HepG2 (cell line): ENCODE results near the gene RIOK3. TPM values are rescaled to one million over a fixed set of nuclear protein-coding genes. Genes with fewer than 3 reads are reported as not detected.
A peak's percentile ranks its signal among the peaks of the same experiment; 100 is the strongest.

Experiments
- E2F2 ChIP-seq: sonication (generic); formaldehyde crosslinking; IDR thresholded peaks from 2 replicates; pipeline ENCODE4 v1.4.0; 2020; ENCODE audit warnings: missing genetic modification reagents, borderline replicate concordance
- GATAD1 ChIP-seq: IDR thresholded peaks from 2 replicates; pipeline ENCODE4 v1.6.1; 2016; ENCODE audit warnings: missing genetic modification reagents, missing compliant biosample characterization
- GATAD2A ChIP-seq: IDR thresholded peaks from 2 replicates; pipeline ENCODE4 v1.6.1; 2016
- KAT7 ChIP-seq: IDR thresholded peaks from 2 replicates; pipeline ENCODE4 v1.6.1; 2018; ENCODE audit warnings: borderline replicate concordance, missing compliant biosample characterization
- SAP130 ChIP-seq: IDR thresholded peaks from 2 replicates; pipeline ENCODE4 v1.6.1; 2016; ENCODE audit warnings: low read depth
- SMC3 ChIP-seq: IDR thresholded peaks from 2 replicates; pipeline ENCODE4 v1.6.1; 2011; ENCODE audit warnings: low read length, improper control_type of control experiment
- SSRP1 ChIP-seq: IDR thresholded peaks from 2 replicates; pipeline ENCODE4 v1.6.1; 2016; ENCODE audit warnings: control low read depth
- STAG1 ChIP-seq: sonication (generic); formaldehyde crosslinking; IDR thresholded peaks from 2 replicates; pipeline ENCODE4 v1.4.0; 2020; ENCODE audit warnings: missing genetic modification reagents
- THRA ChIP-seq: sonication (generic); formaldehyde crosslinking; IDR thresholded peaks from 2 replicates; pipeline ENCODE4 v1.4.0; 2020; ENCODE audit warnings: missing genetic modification reagents, borderline replicate concordance
- YEATS2 ChIP-seq: sonication (generic); formaldehyde crosslinking; IDR thresholded peaks from 2 replicates; pipeline ENCODE4 v1.4.0; 2020; ENCODE audit warnings: missing genetic modification reagents, borderline replicate concordance
- ZNF407 ChIP-seq: sonication (generic); formaldehyde crosslinking; IDR thresholded peaks from one replicate; pipeline ENCODE4 v1.5.1; 2020; ENCODE audit warnings: mild to moderate bottlenecking, missing genetic modification reagents; ENCODE audit errors: not compliant biosample characterization
- ZNF580 ChIP-seq: IDR thresholded peaks from 2 replicates; pipeline ENCODE4 v1.6.1; 2016; ENCODE audit warnings: low read depth, borderline replicate concordance
- ZNF850 ChIP-seq: sonication (generic); formaldehyde crosslinking; conservative IDR thresholded peaks from 2 replicates; pipeline ENCODE4 v1.9.0; 2021; ENCODE audit warnings: mild to moderate bottlenecking, missing genetic modification reagents
- ZZZ3 ChIP-seq: sonication (generic); formaldehyde crosslinking; IDR thresholded peaks from 2 replicates; pipeline ENCODE4 v1.4.0; 2020; ENCODE audit warnings: missing genetic modification reagents, mild to moderate bottlenecking, borderline replicate concordance
- polyA plus RNA-seq, 8 experiments: library from polyadenylated mRNA; depleted of rRNA in 3 of 8; stranded (reverse) in 7 of 8; unstranded in 1 of 8; fragments of >200 nt; fragmentation: Illumina TruSeq in 4 of 8; extraction: Trizol in 4 of 8; gene quantifications; 2 replicates each; pipeline versions ENCODE4 v1.2.1 to v1.2.3, GENCODE V29; 2011 to 2016; ENCODE audit warnings: low read depth in 4 of 8, missing spikeins in 1 of 8, mixed read lengths in 1 of 8; ENCODE audit not compliant: insufficient read depth in 1 of 8
- total RNA-seq, 5 experiments: library from RNA; depleted of rRNA; stranded (reverse); fragments of >200 nt; fragmentation: Illumina TruSeq; extraction: Trizol; gene quantifications; 2 replicates each; pipeline ENCODE4 v1.2.3, GENCODE V29; 2016; ENCODE audit warnings: low read depth in 1 of 5
- TF ChIP-seq, protein P1 (sequence below): sonication (generic); formaldehyde crosslinking; IDR thresholded peaks from 2 replicates; pipeline ENCODE4 v1.4.0; 2020; ENCODE audit warnings: missing genetic modification reagents

Gene RIOK3
- total and polyA plus RNA-seq, 2 of the 13 experiments (the other 11 are each of a cell fraction or from before 2014, with no cell fraction given): 26.7 to 36.0 TPM

GRCh38 chr18:23515911-23516546, 62.9 kb downstream of the RIOK3 start (continued):
- TF ChIP-seq SSRP1 (CRISPR knock-in tag) (no peak), KAT7 (CRISPR knock-in tag) (no peak), THRA (0 out of 2 replicates have a peak, but pooled peaks have one; percentile 23), YEATS2 (CRISPR knock-in tag) (peak; percentile 60; the same call in 1 of the 2 replicates), GATAD2A (CRISPR knock-in tag) (peak; percentile 60), STAG1 (CRISPR knock-in tag) (peak; percentile 89), ZNF580 (CRISPR knock-in tag) (no peak), GATAD1 (0 out of 2 replicates have a peak, but pooled peaks have one; percentile 21), SMC3 (peak; percentile 84), E2F2 (CRISPR knock-in tag) (no peak), ZNF407 (CRISPR knock-in tag) (no peak), ZZZ3 (CRISPR knock-in tag) (no peak), SAP130 (CRISPR knock-in tag) (peak; percentile 71), ZNF850 (CRISPR knock-in tag) (no peak)
- TF ChIP-seq, protein P1, sequence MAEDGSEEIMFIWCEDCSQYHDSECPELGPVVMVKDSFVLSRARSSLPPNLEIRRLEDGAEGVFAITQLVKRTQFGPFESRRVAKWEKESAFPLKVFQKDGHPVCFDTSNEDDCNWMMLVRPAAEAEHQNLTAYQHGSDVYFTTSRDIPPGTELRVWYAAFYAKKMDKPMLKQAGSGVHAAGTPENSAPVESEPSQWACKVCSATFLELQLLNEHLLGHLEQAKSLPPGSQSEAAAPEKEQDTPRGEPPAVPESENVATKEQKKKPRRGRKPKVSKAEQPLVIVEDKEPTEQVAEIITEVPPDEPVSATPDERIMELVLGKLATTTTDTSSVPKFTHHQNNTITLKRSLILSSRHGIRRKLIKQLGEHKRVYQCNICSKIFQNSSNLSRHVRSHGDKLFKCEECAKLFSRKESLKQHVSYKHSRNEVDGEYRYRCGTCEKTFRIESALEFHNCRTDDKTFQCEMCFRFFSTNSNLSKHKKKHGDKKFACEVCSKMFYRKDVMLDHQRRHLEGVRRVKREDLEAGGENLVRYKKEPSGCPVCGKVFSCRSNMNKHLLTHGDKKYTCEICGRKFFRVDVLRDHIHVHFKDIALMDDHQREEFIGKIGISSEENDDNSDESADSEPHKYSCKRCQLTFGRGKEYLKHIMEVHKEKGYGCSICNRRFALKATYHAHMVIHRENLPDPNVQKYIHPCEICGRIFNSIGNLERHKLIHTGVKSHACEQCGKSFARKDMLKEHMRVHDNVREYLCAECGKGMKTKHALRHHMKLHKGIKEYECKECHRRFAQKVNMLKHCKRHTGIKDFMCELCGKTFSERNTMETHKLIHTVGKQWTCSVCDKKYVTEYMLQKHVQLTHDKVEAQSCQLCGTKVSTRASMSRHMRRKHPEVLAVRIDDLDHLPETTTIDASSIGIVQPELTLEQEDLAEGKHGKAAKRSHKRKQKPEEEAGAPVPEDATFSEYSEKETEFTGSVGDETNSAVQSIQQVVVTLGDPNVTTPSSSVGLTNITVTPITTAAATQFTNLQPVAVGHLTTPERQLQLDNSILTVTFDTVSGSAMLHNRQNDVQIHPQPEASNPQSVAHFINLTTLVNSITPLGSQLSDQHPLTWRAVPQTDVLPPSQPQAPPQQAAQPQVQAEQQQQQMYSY (CRISPR knock-in tag): no peak
